Measurements from ENCODE around the gene IP6K1.
"Not testable (repeated sequence)": the region's sequence is repeated elsewhere in the genome, so short reads cannot be mapped to it uniquely, and the experiment has no call there.

Gene IP6K1

GRCh38 chr3:49689046-49689907 lies 97.1 kb downstream of the IP6K1 start, which contains the start of the genes MST1 and RNF123 (continued):
- TF ChIP-seq INSM2 (tag by site-specific recombination; IDR thresholded peaks at IDR 0.05) (no peak), ZBTB20 (tag by site-specific recombination; IDR thresholded peaks at IDR 0.05) (peak; percentile 67; the same call in 1 of the 2 replicates), ZNF138 (tag by site-specific recombination; IDR thresholded peaks at IDR 0.05; ENCODE audit: borderline replicate concordance) (no peak), ZNF544 (tag by site-specific recombination; IDR thresholded peaks at IDR 0.05) (no peak), ZNF354C (tag by site-specific recombination; IDR thresholded peaks at IDR 0.05; ENCODE audit: borderline replicate concordance, low read depth) (no peak), ZNF768 (tag by site-specific recombination; IDR thresholded peaks at IDR 0.05) (no peak), ZNF23 (tag by site-specific recombination; IDR thresholded peaks at IDR 0.05; ENCODE audit: borderline replicate concordance) (no peak), ZSCAN23 (tag by site-specific recombination; IDR thresholded peaks at IDR 0.05) (no peak), YY1 (tag by site-specific recombination; IDR thresholded peaks at IDR 0.05) (no peak), ZNF626 (tag by site-specific recombination; IDR thresholded peaks at IDR 0.05) (no peak), ZNF660 (tag by site-specific recombination; IDR thresholded peaks at IDR 0.05) (peak; percentile 45; the same call in 1 of the 2 replicates)

GRCh38 chr3:49688338-49689045 lies 97.8 kb downstream of the IP6K1 start:
- Histone ChIP-seq H3K27ac (ENCODE audit: extremely low read depth, low read depth, low read length) (peak overlapping the region; percentile 71; the same call in 1 of the 2 replicates), H3K36me3 (ENCODE audit: control insufficient read depth in 2 of 2, insufficient read depth in 1 of 2, low read length in 2 of 2) (peaks cover 0 to 13% of the 10 kb centered on the region in 2 experiments; a peak in 1 of 3 replicates)
- ChIA-PET CTCF (interaction anchor here (1.1 kb wide), 1 partner anchor 149 kb away, joined by 5 read pairs; no protein-coding TSS in a partner anchor), POLR2A (interaction anchor here (1.4 kb wide), 1 partner anchor 8 kb away, joined by 4 read pairs; no protein-coding TSS in a partner anchor)
- H3K9me3 ChIP-seq (ENCODE audit: control insufficient read depth, insufficient read depth, low read depth, low read length); H3K4me1 ChIP-seq (ENCODE audit: control insufficient read depth, insufficient read depth, low read length); H3K4me3 ChIP-seq (ENCODE audit: low read depth, low read length): not testable (repeated sequence)

GRCh38 chr3:49687424-49687795 lies 98.9 kb downstream of the IP6K1 start:
- CTCF ChIA-PET; H3K4me3 ChIP-seq (ENCODE audit: low read depth, low read length); POLR2A ChIA-PET: not testable (repeated sequence)

GRCh38 chr3:49686769-49687423 lies 99.4 kb downstream of the IP6K1 start:
- H3K9me3 ChIP-seq (ENCODE audit: control insufficient read depth, insufficient read depth, low read depth, low read length); H3K4me1 ChIP-seq (ENCODE audit: control insufficient read depth, insufficient read depth, low read length); CTCF ChIA-PET; POLR2A ChIA-PET; H3K27ac ChIP-seq (ENCODE audit: extremely low read depth, low read depth, low read length): not testable (repeated sequence)
- peaks cover 0 to 29% of the 10 kb centered on the region in 2 experiments; a peak in 1 of 3 replicates for H3K36me3 ChIP-seq (ENCODE audit: control insufficient read depth in 2 of 2, insufficient read depth in 1 of 2, low read length in 2 of 2)
- H3K4me3 ChIP-seq (ENCODE audit: low read depth, low read length) = peak overlapping the region; percentile 15; the same call in 1 of the 2 replicates

More at GRCh38 chr3:49687424-49687795, 98.9 kb downstream of the IP6K1 start:
- not testable (repeated sequence) for H3K27ac ChIP-seq (ENCODE audit: extremely low read depth, low read depth, low read length); H3K9me3 ChIP-seq (ENCODE audit: control insufficient read depth, insufficient read depth, low read depth, low read length); H3K4me1 ChIP-seq (ENCODE audit: control insufficient read depth, insufficient read depth, low read length)
- H3K36me3 ChIP-seq (ENCODE audit: control insufficient read depth in 2 of 2, insufficient read depth in 1 of 2, low read length in 2 of 2) = peaks cover 0 to 24% of the 10 kb centered on the region in 2 experiments; a peak in 1 of 3 replicates

GRCh38 chr3:49686346-49686745 lies 100.0 kb downstream of the IP6K1 start:
- CTCF ChIA-PET; H3K4me1 ChIP-seq (ENCODE audit: control insufficient read depth, insufficient read depth, low read length); H3K27ac ChIP-seq (ENCODE audit: extremely low read depth, low read depth, low read length); POLR2A ChIA-PET; H3K9me3 ChIP-seq (ENCODE audit: control insufficient read depth, insufficient read depth, low read depth, low read length); H3K4me3 ChIP-seq (ENCODE audit: low read depth, low read length): not testable (repeated sequence)
- peaks cover 0 to 34% of the 10 kb centered on the region in 2 experiments; a peak in 1 of 3 replicates for H3K36me3 ChIP-seq (ENCODE audit: control insufficient read depth in 2 of 2, insufficient read depth in 1 of 2, low read length in 2 of 2)

- H3K27ac ChIP-seq (ENCODE audit: extremely low read depth, low read depth, low read length); POLR2A ChIA-PET; H3K9me3 ChIP-seq (ENCODE audit: control insufficient read depth, insufficient read depth, low read depth, low read length); CTCF ChIA-PET; H3K4me3 ChIP-seq (ENCODE audit: low read depth, low read length); H3K4me1 ChIP-seq (ENCODE audit: control insufficient read depth, insufficient read depth, low read length): not testable (repeated sequence)
- H3K36me3 ChIP-seq (ENCODE audit: control insufficient read depth in 2 of 2, insufficient read depth in 1 of 2, low read length in 2 of 2) = peaks cover 0 to 39% of the 10 kb centered on the region in 2 experiments; a peak in 1 of 3 replicates
Measured at GRCh38 chr3:49685846-49686245, 100.5 kb downstream of the IP6K1 start.

- H3K4me1 ChIP-seq (ENCODE audit: control insufficient read depth, insufficient read depth, low read length); H3K27ac ChIP-seq (ENCODE audit: extremely low read depth, low read depth, low read length); POLR2A ChIA-PET; H3K9me3 ChIP-seq (ENCODE audit: control insufficient read depth, insufficient read depth, low read depth, low read length); CTCF ChIA-PET; H3K4me3 ChIP-seq (ENCODE audit: low read depth, low read length): not testable (repeated sequence)
- H3K36me3 ChIP-seq (ENCODE audit: control insufficient read depth in 2 of 2, insufficient read depth in 1 of 2, low read length in 2 of 2) = peaks cover 0 to 47% of the 10 kb centered on the region in 2 experiments; a peak in 1 of 3 replicates
Measured at GRCh38 chr3:49685103-49685502, 101.2 kb downstream of the IP6K1 start.

- POLR2A ChIA-PET; H3K4me1 ChIP-seq (ENCODE audit: control insufficient read depth, insufficient read depth, low read length); CTCF ChIA-PET; H3K4me3 ChIP-seq (ENCODE audit: low read depth, low read length); H3K27ac ChIP-seq (ENCODE audit: extremely low read depth, low read depth, low read length); H3K9me3 ChIP-seq (ENCODE audit: control insufficient read depth, insufficient read depth, low read depth, low read length): not testable (repeated sequence)
- peaks cover 0 to 53% of the 10 kb centered on the region in 2 experiments; a peak in 1 of 3 replicates for H3K36me3 ChIP-seq (ENCODE audit: control insufficient read depth in 2 of 2, insufficient read depth in 1 of 2, low read length in 2 of 2)
Measured at GRCh38 chr3:49684453-49684852, 101.9 kb downstream of the IP6K1 start.
